MG63 (cell line): Measurements from ENCODE around the gene FNDC3B. TPM values are rescaled to one million over a fixed set of nuclear protein-coding genes. Genes with fewer than 3 reads are reported as not detected.
A peak's percentile ranks its signal among the peaks of the same experiment; 100 is the strongest.

Experiments used
- DNase-seq: peaks from one replicate; pipeline ENCODE4 v3.0.0-alpha.2; 2020
- H3K27me3 ChIP-seq: fragments of 250-450 bp; sonication (Bioruptor Pico); 2 replicates; pipeline ENCODE4 v1.5.1; 2020; ENCODE audit warnings: mild to moderate bottlenecking, moderate library complexity
- H3K36me3 ChIP-seq: fragments of 250-450 bp; sonication (Bioruptor Pico); 2 replicates; pipeline ENCODE4 v1.5.1; 2020; ENCODE audit warnings: mild to moderate bottlenecking, moderate library complexity
- H3K4me3 ChIP-seq: fragments of 250-450 bp; sonication (Bioruptor Pico); 2 replicates; pipeline ENCODE4 v1.5.1; 2020; ENCODE audit warnings: mild to moderate bottlenecking, moderate library complexity
- H3K9me3 ChIP-seq: fragments of 250-450 bp; sonication (Bioruptor Pico); 2 replicates; pipeline ENCODE4 v1.5.1; 2020; ENCODE audit warnings: mild to moderate bottlenecking, moderate library complexity
- total RNA-seq: library from RNA; depleted of rRNA; stranded (reverse); fragments of >200 nt; shearing (Covaris generic); gene quantifications from 2 replicates; pipeline ENCODE4 v1.2.3, GENCODE V29; 2014; ENCODE audit warnings: low replicate concordance

The FNDC3B gene
- total RNA-seq, 1 experiment from 2014 or later: 53.7 TPM

DNA sequence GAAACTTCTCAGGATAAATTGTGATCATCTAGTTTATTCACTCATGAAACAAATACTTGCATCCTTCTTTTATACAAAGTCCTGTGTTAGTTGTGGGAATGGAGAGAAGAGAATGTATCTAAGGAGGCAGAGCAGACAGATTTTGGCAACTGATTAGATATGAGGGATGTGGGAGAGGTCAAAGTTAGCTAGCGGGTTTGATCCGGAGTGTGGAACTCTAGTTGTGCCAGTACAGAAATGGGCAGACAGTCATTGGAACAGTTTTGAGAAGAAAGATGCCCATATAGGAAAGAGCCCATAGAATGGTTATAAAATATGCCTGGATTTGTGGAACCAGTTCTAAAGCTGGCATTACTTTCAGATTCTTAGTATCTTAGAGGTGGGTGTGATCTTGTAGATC is 141.1 kb downstream of the FNDC3B start:
- Histone ChIP-seq H3K36me3 (peaks cover 16% of the 10 kb centered on the region), H3K4me3 (no peak overlapping the region), H3K27me3 (no peaks in the 10 kb centered on the region), H3K9me3 (no peaks in the 10 kb centered on the region)
- no peak for DNase-seq

DNA sequence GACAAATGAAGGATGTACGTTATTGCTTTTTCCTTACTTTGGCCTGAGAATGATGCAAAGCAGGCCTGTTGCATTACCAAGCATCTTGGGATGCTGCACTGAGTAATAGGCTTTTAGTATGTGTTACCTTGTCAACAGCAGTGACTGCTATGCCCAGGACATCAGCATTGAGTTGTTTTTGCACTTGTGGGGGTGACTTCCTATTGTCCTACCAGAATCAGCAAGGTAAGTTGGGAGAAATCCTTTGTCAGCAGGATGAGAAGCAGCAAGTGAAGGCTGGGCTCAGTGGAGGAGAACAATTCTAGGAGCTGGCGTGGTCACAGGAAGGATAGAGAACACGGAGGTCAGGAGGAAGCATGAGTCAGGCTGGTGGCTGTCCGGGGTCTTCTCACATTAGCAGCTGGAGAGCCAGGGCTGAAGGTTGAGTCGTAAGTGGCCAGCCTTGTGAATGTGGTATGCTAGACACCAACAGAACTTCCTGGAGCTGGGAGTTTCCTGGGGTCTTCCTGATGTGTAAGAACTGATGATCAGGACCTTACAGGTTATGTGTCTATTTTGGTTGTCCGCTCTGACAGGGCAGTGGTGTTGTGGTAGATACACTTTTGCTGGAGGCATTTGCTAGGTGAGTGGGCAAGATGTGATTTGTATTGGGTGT is 142.7 kb downstream of the FNDC3B start:
- Histone ChIP-seq H3K9me3 (no peaks in the 10 kb centered on the region), H3K4me3 (no peak overlapping the region), H3K36me3 (peaks cover 16% of the 10 kb centered on the region), H3K27me3 (no peaks in the 10 kb centered on the region)
- peak; percentile 76 for DNase-seq

DNA sequence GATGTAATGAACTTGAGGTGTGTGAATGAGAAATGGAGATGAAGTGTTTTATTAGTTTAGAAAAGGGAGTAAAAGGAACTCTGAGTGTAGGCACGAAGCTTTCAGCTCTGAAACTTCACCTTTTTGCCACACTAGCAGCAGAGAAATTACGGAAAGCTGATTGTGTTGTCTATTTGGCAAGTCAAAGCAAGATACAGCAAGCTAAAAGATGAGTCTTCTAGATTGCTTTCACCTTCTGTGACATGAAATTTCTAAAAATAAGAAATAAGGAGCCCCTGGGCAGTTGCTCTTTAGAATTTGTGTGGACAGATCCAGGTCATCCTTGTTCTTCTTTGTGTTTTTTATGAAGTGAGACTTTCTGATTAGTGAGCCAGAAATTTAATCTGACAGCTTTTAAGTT is 143.4 kb downstream of the FNDC3B start:
- H3K9me3 ChIP-seq: no peaks in the 10 kb centered on the region
- no peaks in the 10 kb centered on the region for H3K27me3 ChIP-seq
- H3K4me3 ChIP-seq: no peak overlapping the region
- H3K36me3 ChIP-seq: peaks cover 14% of the 10 kb centered on the region
- DNase-seq: no peak

DNA sequence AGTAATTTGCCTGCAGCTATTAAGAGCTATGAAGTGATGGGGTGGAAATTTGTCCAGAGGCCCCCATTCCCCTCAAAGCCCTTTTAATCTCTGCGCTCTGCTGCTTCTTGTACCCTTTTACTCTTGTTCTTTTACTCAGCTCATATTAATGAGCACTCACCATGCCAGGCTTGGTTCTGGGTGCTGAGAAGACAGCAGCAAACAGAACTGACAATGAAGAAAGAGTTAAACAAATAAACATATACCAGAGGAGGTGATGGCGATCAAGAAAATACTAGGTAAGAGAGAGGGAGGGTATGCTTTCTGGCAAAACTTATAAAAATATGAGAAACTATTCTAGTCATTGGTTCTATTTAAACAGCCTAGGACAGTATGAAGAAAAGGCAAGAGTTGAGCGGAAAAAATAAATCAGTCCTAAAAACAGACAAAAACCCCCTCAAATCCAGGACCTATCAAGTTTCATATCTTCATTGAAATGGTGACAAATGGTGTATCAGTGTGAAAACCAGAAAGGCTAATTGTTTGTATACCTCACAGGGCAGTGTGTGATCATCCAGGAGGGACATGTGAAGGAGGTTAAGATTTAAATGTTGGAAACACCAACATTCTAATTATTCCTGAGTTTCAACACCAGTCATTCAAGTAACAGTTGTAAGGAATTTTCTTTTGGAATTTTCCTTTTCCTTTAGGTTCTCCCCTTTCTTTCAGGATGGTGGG is 144.9 kb downstream of the FNDC3B start:
- H3K9me3 ChIP-seq: no peaks in the 10 kb centered on the region
- no peak for DNase-seq
- no peak overlapping the region for H3K4me3 ChIP-seq
- H3K36me3 ChIP-seq: peaks cover 6% of the 10 kb centered on the region; the same call in 1 of the 2 replicates
- no peaks in the 10 kb centered on the region for H3K27me3 ChIP-seq

DNA sequence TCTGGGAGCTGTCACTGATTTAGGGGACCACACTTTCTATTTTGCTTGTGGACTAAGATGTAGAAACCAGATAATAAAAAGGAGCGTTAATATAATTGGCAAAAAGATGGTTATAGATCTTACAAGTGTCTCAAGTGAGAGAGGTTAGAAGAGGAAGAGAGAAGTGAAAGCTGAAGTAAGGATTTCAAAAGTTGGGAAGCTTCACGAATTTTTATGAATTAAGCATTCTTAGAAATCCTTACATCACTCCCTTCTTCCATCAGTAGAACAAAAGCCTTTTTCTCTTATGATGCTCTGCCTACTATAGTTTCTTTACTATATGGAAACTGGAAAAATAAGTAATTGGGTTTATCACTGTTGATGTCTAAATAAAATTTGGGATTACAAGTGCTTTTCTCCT is 146.5 kb downstream of the FNDC3B start:
- H3K36me3 ChIP-seq: peaks cover 14% of the 10 kb centered on the region; the same call in 1 of the 2 replicates
- DNase-seq: no peak
- H3K27me3 ChIP-seq: no peaks in the 10 kb centered on the region
- H3K9me3 ChIP-seq: no peaks in the 10 kb centered on the region
- H3K4me3 ChIP-seq: no peak overlapping the region

DNA sequence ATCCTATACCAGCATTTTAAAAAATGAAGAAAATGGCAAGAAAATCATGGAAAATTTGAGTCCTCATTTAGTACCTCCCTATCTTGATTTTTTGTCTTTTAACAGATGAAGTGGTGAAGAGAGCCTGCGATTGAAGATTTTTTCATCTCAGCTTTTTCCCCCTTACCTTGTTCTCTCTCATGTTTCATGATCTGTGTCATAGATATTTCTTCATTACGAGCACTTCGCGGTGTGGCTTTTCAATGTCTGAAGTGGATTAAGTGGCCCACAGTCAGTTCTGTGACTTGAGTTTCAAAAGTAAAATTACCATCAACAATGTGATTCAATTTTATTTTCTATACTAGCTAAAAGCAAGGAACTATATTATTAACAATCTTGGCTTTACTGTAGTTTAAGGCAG is 147.2 kb downstream of the FNDC3B start:
- no peak overlapping the region for H3K4me3 ChIP-seq

DNA sequence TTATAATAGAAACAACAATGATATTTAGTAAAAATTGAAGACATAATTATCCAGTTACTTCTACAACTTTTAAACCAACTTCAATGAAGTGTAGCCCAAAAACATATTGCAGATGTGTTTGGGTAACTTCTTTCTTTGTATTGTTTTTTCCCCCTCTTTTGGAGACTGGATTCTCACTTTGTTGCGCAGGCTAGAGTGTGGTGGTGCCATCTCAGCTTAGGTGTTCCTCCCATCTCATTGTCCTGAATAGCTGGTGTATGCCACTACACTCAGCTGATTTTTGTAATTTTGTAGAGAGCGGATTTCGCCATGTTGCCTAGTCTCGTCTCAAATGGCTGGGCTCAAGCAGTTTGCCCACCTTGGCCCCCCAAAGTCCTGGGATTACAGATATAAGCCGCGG is 148.1 kb downstream of the FNDC3B start:
- Histone ChIP-seq H3K27me3 (no peaks in the 10 kb centered on the region), H3K4me3 (no peak overlapping the region), H3K36me3 (peaks cover 16% of the 10 kb centered on the region; the same call in 1 of the 2 replicates), H3K9me3 (no peaks in the 10 kb centered on the region)
- DNase-seq: no peak

More for the DNA sequence above, 147.2 kb downstream of the FNDC3B start:
- no peaks in the 10 kb centered on the region for H3K9me3 ChIP-seq
- H3K27me3 ChIP-seq: no peaks in the 10 kb centered on the region
- DNase-seq: no peak
- H3K36me3 ChIP-seq: peaks cover 16% of the 10 kb centered on the region; the same call in 1 of the 2 replicates

DNA sequence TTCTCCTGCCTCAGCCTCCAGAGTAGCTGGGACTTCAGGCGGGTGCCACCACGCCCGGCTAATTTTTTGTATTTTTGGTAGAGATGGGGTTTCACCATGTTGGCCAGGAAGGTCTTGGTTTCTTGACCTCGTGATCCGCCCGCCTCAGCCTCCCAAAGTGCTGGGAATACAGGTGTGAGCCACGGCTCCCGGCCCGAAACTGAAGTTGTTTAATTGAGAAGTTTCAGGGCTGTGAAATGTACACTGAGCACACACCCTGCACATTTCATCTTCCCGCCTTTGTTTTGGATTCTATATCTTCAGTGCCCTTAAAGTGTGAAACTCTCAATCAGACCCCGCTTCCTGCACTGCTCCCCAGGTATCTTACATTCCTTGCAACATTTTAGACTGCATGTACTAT is 149.1 kb downstream of the FNDC3B start:
- H3K36me3 ChIP-seq: peaks cover 16% of the 10 kb centered on the region; the same call in 1 of the 2 replicates
- no peaks in the 10 kb centered on the region for H3K9me3 ChIP-seq
- no peak overlapping the region for H3K4me3 ChIP-seq
- no peak for DNase-seq
- H3K27me3 ChIP-seq: no peaks in the 10 kb centered on the region

DNA sequence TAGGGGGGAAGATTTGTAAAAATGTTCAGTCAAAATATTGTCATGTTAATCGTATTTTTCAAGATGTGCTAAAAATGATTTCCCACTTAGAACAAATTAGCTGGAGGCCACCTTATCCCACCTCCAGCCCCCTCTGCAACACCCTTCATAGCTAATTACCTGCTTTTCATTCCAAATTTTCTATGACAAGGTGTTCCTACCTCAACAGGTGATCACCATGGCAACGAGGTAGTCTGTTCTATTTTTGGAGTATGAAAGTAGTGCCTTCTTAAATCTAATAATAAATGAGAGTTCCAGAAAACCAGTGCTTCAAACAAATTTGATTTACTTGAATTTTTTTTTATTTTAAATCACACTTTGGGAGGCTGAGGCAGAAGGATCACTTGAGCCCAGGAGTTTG is 149.8 kb downstream of the FNDC3B start:
- Histone ChIP-seq H3K4me3 (no peak overlapping the region), H3K27me3 (no peaks in the 10 kb centered on the region), H3K9me3 (no peaks in the 10 kb centered on the region), H3K36me3 (peaks cover 16% of the 10 kb centered on the region; the same call in 1 of the 2 replicates)
- DNase-seq: no peak

DNA sequence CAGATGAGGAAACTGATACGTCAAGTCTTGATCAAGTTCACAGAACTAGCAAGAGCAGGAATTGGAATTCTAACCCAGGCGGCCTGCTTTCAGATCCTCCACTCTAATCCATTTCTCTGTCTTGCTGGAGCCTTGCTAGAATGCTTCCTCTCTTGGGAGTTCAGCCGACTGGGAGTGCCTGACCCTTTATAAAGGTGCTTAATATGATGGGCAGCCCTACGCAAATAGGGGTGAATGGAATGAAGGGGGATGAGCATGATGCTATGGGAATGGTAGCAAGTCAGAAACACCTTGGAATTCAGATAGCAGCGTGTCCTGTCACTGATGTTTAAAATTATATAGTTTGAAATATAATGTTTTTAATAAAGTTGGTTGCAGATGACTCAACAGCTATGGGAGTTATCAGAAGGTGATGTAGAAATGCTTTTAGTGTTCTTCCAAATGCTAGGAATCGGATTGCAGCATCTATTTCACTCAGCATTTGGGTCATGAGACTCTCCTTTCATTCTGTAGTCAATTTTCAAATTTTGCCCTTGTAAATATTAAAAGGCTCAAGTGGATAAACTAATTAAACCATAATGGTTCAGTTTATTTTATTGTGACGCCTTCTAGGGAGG is 150.7 kb downstream of the FNDC3B start:
- H3K36me3 ChIP-seq: peaks cover 11% of the 10 kb centered on the region; the same call in 1 of the 2 replicates

DNA sequence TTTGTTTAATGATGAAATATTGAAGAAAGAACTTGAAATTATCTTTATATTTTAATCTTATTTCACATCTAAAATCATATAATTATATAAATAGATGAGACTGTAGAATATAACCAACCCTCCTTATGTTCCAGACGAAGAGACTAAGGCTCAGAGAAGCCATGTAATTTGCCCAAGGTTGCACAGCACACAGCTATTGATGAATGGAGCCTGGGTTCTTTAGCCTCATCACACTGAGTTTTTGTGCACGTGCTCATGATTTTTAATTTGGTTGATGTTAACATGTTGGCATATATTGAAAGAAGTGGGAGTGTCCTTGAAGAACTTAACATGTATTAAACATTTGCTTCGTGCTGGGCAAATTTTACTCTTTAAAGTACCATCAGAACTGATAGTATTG is 151.6 kb downstream of the FNDC3B start:
- no peak for DNase-seq
- Histone ChIP-seq H3K4me3 (no peak overlapping the region), H3K36me3 (peaks cover 11% of the 10 kb centered on the region; the same call in 1 of the 2 replicates), H3K9me3 (no peaks in the 10 kb centered on the region), H3K27me3 (no peaks in the 10 kb centered on the region)

More for the DNA sequence above, 150.7 kb downstream of the FNDC3B start:
- no peaks in the 10 kb centered on the region for H3K9me3 ChIP-seq
- no peaks in the 10 kb centered on the region for H3K27me3 ChIP-seq
- no peak for DNase-seq
- H3K4me3 ChIP-seq: no peak overlapping the region

DNA sequence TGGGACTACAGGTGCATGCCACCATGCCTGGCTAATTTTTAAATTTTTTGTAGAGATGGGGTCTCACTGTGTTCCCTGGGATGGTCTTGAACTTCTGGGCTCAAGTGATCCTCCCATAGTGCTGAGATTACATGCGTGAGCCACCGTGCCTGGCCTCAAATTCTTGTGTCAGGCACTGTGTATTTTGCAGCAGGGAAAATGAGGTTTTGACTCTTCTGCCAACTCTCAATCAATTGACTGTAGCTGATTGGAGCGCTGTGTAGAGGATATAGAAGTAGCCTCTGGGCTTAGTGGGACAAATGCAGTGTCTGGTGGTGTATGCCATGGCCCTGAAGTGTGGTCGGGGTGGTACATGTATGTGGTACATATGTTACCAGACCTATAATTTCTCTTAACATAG is 152.3 kb downstream of the FNDC3B start:
- DNase-seq: no peak
- Histone ChIP-seq H3K36me3 (peaks cover 11% of the 10 kb centered on the region; the same call in 1 of the 2 replicates), H3K9me3 (no peaks in the 10 kb centered on the region), H3K4me3 (no peak overlapping the region), H3K27me3 (no peaks in the 10 kb centered on the region)

DNA sequence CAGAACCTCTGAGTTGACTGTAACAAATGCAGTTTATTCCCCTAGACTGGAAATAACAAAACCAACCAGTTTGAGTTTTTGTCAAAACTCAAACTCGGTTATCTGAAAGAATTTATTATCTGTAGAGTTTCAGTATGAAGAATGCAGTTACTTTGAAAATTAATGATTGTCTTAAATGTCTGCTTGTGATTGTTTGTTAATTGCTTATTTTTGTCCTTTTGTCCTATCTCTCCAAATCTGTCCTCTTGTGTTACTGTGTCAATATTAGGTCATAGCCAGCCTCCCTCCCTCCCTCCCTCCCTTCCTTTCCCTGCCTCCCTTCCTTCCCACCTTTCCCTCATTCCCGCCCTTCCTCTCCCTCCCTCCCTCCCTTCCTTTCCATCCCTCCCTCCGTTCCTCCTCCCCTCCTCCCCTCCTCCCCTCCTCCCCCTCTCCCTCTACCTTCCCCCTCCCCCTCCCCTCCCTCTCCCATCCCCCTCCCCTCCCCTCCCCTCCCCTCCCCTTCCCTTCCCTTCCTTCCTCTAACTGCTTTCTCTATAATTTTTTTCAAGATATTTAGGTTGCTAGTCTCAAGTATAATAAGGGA is 153.5 kb downstream of the FNDC3B start:
- Histone ChIP-seq H3K9me3 (no peaks in the 10 kb centered on the region), H3K27me3 (no peaks in the 10 kb centered on the region), H3K36me3 (peaks cover 11% of the 10 kb centered on the region; the same call in 1 of the 2 replicates), H3K4me3 (no peak overlapping the region)
- no peak for DNase-seq

DNA sequence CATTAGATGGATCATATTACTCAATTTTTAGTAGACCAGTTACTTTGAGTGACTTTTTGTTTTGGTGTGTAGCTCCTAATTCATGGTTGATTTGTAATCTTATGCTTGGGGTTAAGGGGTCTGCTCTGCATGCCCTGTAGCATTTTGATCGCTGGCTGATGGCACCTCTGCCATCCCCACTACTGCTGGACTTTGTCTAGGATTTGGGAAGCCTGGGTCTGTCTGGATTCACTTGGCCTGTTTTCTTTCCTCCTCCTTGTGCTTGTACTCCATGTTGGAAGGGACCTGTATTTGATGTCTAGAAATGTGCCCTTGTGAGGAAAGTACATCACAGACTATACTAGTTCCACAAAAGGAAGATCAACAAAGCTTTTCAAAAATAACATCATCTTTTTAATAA is 154.1 kb downstream of the FNDC3B start:
- Histone ChIP-seq H3K36me3 (peaks cover 11% of the 10 kb centered on the region; the same call in 1 of the 2 replicates), H3K9me3 (no peaks in the 10 kb centered on the region), H3K27me3 (no peaks in the 10 kb centered on the region), H3K4me3 (no peak overlapping the region)
- no peak for DNase-seq

DNA sequence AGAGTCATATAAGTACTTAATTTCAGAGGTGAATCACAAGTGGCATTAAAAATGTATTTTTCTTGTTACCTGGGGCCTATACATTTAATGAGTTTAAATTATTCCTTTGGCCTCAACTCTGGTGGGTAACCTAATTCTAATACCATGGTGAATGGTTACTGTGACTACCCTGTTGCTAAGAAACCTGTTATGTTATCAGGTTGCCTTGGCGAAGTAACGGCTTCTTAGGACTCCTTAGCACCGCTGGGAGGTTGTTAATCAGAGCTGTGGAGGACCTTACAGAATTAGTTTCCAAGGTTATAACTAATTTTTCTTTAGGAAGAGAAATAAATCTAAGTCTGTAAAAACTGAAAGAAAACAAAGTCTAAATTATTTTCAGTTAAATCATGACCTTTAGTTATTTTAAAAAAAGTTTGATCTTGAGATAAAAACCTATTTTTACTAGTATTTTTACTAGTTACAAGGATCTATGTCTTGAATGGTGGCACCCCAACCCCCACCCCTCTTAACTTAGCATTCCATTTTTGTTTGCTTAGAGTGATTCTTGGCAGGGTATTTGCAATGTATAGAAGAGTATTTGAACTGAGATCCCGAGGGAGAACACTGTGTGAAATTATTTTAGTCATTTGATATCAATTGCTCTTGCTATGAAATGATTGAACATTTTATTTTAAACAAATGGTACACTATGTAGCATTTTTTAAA is 155.5 kb downstream of the FNDC3B start:
- H3K36me3 ChIP-seq: peaks cover 10% of the 10 kb centered on the region; the same call in 1 of the 2 replicates
- no peaks in the 10 kb centered on the region for H3K27me3 ChIP-seq
- H3K4me3 ChIP-seq: no peak overlapping the region
- no peaks in the 10 kb centered on the region for H3K9me3 ChIP-seq
- no peak for DNase-seq

DNA sequence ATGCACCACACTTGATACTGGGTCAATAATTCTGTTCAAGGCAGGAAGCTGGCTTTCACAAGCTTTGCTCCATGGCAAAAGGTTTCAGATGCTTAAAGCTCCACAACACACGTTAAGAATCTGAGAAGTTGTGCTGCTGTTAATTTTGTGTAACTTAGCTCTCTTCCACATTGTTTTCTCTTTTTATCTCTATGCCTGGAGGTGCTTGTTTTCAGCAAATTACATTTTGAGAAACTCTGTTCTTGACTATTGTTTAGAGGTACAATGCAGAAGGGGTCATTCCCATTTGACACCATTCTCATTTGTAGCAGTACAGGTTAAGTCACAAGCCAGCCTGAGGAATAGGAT is 156.0 kb downstream of the FNDC3B start:
- Histone ChIP-seq H3K36me3 (peaks cover 5% of the 10 kb centered on the region; the same call in 1 of the 2 replicates), H3K4me3 (no peak overlapping the region), H3K9me3 (no peaks in the 10 kb centered on the region), H3K27me3 (no peaks in the 10 kb centered on the region)
- no peak for DNase-seq
